LoVo (cell line): Measurements from ENCODE around the gene AGAP1.

Source experiments
- DNase-seq: peaks from one replicate; pipeline ENCODE4 v3.0.0-alpha.2; 2016; ENCODE audit warnings: low spot score

The AGAP1 gene

GRCh38 chr2:236105955-236106607 lies 612.2 kb downstream of the AGAP1 start:
- no peak for DNase-seq

GRCh38 chr2:236106761-236107160 lies 612.9 kb downstream of the AGAP1 start:
- DNase-seq, result no peak

- no peak for DNase-seq
These were observed 613.7 kb downstream of the AGAP1 start for GRCh38 chr2:236107536-236107935.

GRCh38 chr2:236107942-236108625 lies 614.2 kb downstream of the AGAP1 start:
- no peak for DNase-seq

- no peak for DNase-seq
These were observed 615.2 kb downstream of the AGAP1 start for GRCh38 chr2:236109061-236109460.

GRCh38 chr2:236109473-236109872 lies 615.6 kb downstream of the AGAP1 start:
- no peak for DNase-seq

GRCh38 chr2:236112466-236112865 lies 618.6 kb downstream of the AGAP1 start:
- DNase-seq, result no peak

GRCh38 chr2:236113425-236113824 lies 619.6 kb downstream of the AGAP1 start:
- no peak for DNase-seq

GRCh38 chr2:236113948-236114347 lies 620.1 kb downstream of the AGAP1 start:
- no peak for DNase-seq

GRCh38 chr2:236114959-236115358 lies 621.1 kb downstream of the AGAP1 start:
- no peak for DNase-seq

GRCh38 chr2:236117401-236117800 lies 623.6 kb downstream of the AGAP1 start:
- DNase-seq, result no peak

- DNase-seq, result no peak
These were observed 624.0 kb downstream of the AGAP1 start for GRCh38 chr2:236117861-236118269.

GRCh38 chr2:236119003-236119402 lies 625.2 kb downstream of the AGAP1 start:
- DNase-seq, result no peak

GRCh38 chr2:236119476-236119875 lies 625.6 kb downstream of the AGAP1 start:
- no peak for DNase-seq

GRCh38 chr2:236120141-236120601 lies 626.3 kb downstream of the AGAP1 start:
- DNase-seq, result no peak

- DNase-seq, result no peak
These were observed 627.0 kb downstream of the AGAP1 start for GRCh38 chr2:236120829-236121228.

- no peak for DNase-seq
These were observed 627.7 kb downstream of the AGAP1 start for GRCh38 chr2:236121546-236121945.

GRCh38 chr2:236122236-236122635 lies 628.4 kb downstream of the AGAP1 start:
- no peak for DNase-seq

GRCh38 chr2:236123716-236124115 lies 629.9 kb downstream of the AGAP1 start:
- DNase-seq, result no peak

- no peak for DNase-seq
These were observed 630.5 kb downstream of the AGAP1 start for GRCh38 chr2:236124182-236124893.

- DNase-seq, result no peak
These were observed 631.7 kb downstream of the AGAP1 start for GRCh38 chr2:236125541-236125940.

- no peak for DNase-seq
These were observed 633.2 kb downstream of the AGAP1 start for GRCh38 chr2:236127010-236127409.

GRCh38 chr2:236128321-236128720 lies 634.5 kb downstream of the AGAP1 start:
- DNase-seq, result no peak
